Measurements from ENCODE around the gene TPSD1. TPM values are rescaled to one million over a fixed set of nuclear protein-coding genes. Genes with fewer than 3 reads are reported as not detected.

Gene TPSD1
- 0.15 TPM in 1 of 5 replicates, not detected in the others for total RNA-seq (2022; extraction: Qiagen RNA extraction; ENCODE audit: low read depth)

DNA sequence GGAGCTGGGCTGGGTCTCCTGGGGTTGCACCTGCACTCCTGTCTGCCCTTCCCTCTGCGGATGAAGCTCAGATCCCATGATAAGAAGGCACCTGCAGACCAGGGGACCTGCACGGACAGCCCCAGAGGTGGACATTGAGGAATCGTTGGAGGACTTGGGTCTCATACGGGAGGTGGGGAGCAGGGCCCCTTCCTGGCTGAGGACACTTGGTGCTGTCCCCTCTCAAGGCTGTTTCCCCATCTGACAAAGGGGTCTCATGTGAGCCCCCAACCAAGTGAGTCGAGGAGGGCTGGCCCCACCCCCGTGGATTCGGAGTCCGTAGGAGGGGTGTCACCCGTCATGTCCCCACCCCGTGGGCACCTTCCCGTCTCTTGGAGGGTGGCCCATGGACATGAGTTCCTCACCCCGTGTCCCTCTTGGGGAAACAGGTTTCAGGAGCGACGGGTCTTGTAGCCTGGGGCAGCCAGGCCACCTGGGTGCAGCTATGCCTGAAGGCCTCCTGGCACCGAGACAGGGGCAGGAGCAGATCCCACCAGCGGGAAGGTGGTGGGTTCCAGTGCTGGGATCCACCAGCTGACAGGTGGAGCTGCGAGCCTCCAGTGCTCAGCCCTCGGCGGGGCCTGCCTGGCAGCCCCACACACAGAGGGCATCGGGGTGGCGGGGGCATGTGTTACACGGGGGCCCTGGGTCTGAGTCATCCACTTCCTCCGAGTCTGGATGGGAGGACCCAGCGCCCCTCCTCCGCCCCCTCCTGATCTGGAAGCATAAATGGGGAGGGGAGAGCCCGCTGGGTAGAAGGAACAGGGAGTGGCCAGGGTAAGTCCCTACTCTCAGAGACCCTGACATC is at the start of gene TPSD1:
Gene TPSD1 (plus strand): TSS at position 794 of the 847 bp plus-strand sequence. CDS start 212 bp downstream, outside the sequence.

DNA sequence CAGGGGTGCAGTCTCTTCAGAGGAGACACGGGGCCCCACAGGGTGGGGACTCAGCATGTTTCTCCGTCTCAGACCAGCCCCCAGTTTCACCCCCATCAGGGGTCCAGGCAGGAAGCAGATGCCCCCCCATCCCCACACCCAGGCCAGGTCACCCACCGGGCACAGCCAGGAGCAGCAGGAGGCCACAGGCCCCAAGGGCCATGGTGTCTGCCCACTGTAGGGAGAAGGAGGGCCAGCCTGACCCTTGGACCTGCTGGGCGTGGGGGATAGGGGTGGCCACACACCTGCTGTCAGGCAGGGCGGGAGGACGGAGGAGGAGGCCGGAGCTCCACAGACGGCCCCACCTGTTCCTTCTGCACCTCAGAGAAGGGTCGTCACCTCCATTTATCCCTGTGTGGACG is 30.8 kb upstream of the TPSD1 start, which contains the start of gene TPSG1:
Gene TPSG1 (minus strand): TSS at position 218 of the 401 bp plus-strand sequence. CDS start 16 bp downstream, at position 202.

DNA sequence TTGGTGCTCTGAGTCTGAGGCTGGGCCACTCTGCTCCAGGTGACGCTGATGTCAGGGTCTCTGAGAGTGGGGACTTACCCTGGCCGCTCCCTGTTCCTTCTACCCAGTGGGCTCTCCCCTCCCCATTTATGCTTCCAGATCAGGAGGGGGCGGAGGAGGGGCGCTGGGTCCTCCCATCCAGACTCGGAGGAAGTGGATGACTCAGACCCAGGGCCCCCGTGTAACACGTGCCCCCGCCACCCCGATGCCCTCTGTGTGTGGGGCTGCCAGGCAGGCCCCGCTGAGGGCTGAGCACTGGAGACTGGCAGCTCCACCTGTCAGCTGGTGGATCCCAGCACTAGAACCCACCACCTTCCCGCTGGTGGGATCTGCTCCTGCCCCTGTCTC is 25.8 kb upstream of the TPSD1 start, which contains the start of gene TPSB2:
Gene TPSB2 (minus strand): TSS at position 101 of the 387 bp plus-strand sequence. CDS start 233 bp downstream, outside the sequence.

DNA sequence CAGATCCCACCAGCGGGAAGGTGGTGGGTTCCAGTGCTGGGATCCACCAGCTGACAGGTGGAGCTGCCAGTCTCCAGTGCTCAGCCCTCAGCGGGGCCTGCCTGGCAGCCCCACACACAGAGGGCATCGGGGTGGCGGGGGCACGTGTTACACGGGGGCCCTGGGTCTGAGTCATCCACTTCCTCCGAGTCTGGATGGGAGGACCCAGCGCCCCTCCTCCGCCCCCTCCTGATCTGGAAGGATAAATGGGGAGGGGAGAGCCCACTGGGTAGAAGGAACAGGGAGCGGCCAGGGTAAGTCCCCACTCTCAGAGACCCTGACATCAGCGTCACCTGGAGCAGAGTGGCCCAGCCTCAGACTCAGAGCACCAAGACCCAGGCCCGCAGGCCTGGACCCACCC is 15.4 kb upstream of the TPSD1 start, which contains the start of gene TPSAB1:
Gene TPSAB1 (plus strand): TSS at position 270 of the 400 bp plus-strand sequence. CDS start 234 bp downstream, outside the sequence.

Other genes with a start within 250 kb of the TPSD1 start
- gene SSTR5, start 183.3 kb upstream of the TPSD1 start, total RNA-seq (2022; extraction: Qiagen RNA extraction; ENCODE audit: low read depth) = 0.47 to 1.6 TPM (median 0.69 TPM) in 5 replicates
- gene C1QTNF8, start 159.8 kb upstream of the TPSD1 start, total RNA-seq (2022; extraction: Qiagen RNA extraction; ENCODE audit: low read depth) = not detected in 5 replicates
- gene CACNA1H, start 103.0 kb upstream of the TPSD1 start, total RNA-seq (2022; extraction: Qiagen RNA extraction; ENCODE audit: low read depth) = 12.4 to 19.8 TPM (median 18.4 TPM) in 5 replicates
- 0.15 to 0.16 TPM in 2 of 5 replicates, not detected in the others for gene TPSG1, start 30.8 kb upstream of the TPSD1 start, total RNA-seq (2022; extraction: Qiagen RNA extraction; ENCODE audit: low read depth)
- 0.13 TPM in 1 of 5 replicates, not detected in the others for gene TPSB2, start 25.9 kb upstream of the TPSD1 start, total RNA-seq (2022; extraction: Qiagen RNA extraction; ENCODE audit: low read depth)
- 0.09 TPM in 1 of 5 replicates, not detected in the others for gene TPSAB1, start 15.4 kb upstream of the TPSD1 start, total RNA-seq (2022; extraction: Qiagen RNA extraction; ENCODE audit: low read depth)
- 150 to 195 TPM (median 172 TPM) in 5 replicates for gene UBE2I, start 53.6 kb downstream of the TPSD1 start, total RNA-seq (2022; extraction: Qiagen RNA extraction; ENCODE audit: low read depth)
- 0.94 to 1.5 TPM (median 1.3 TPM) in 5 replicates for gene BAIAP3, start 77.6 kb downstream of the TPSD1 start, total RNA-seq (2022; extraction: Qiagen RNA extraction; ENCODE audit: low read depth)
- gene TSR3, start 95.8 kb downstream of the TPSD1 start, total RNA-seq (2022; extraction: Qiagen RNA extraction; ENCODE audit: low read depth) = 58.1 to 93.9 TPM (median 88.2 TPM) in 5 replicates
- 26.2 to 39.2 TPM (median 34.4 TPM) in 5 replicates for gene GNPTG, start 95.9 kb downstream of the TPSD1 start, total RNA-seq (2022; extraction: Qiagen RNA extraction; ENCODE audit: low read depth)
- 21.4 to 34.4 TPM (median 30.8 TPM) in 5 replicates for gene UNKL, start 158.6 kb downstream of the TPSD1 start, total RNA-seq (2022; extraction: Qiagen RNA extraction; ENCODE audit: low read depth)
- 33.5 to 37.2 TPM (median 35.3 TPM) in 5 replicates for gene UQCC4, start 164.7 kb downstream of the TPSD1 start, total RNA-seq (2022; extraction: Qiagen RNA extraction; ENCODE audit: low read depth)
- not detected in 5 replicates for gene PERCC1, start 175.0 kb downstream of the TPSD1 start, total RNA-seq (2022; extraction: Qiagen RNA extraction; ENCODE audit: low read depth)
- gene CCDC154, start 188.5 kb downstream of the TPSD1 start, total RNA-seq (2022; extraction: Qiagen RNA extraction; ENCODE audit: low read depth) = 0.05 to 0.47 TPM (median 0.26 TPM) in 4 of 5 replicates, not detected in the other
- 56.1 to 74.8 TPM (median 72.3 TPM) in 5 replicates for gene CLCN7, start 219.0 kb downstream of the TPSD1 start, total RNA-seq (2022; extraction: Qiagen RNA extraction; ENCODE audit: low read depth)
- not detected in 5 replicates for gene PTX4, start 232.9 kb downstream of the TPSD1 start, total RNA-seq (2022; extraction: Qiagen RNA extraction; ENCODE audit: low read depth)
- 28.3 to 41.7 TPM (median 38.9 TPM) in 5 replicates for gene TELO2, start 237.3 kb downstream of the TPSD1 start, total RNA-seq (2022; extraction: Qiagen RNA extraction; ENCODE audit: low read depth)

Data from A549 treated with GW870086 at 1 μM for 4 hours (cell line).